HL-60 (cell line): ENCODE measurements around the gene AS3MT.

Experiments used
- POLR2AphosphoS5 ChIP-seq: IDR thresholded peaks from 2 replicates; pipeline ENCODE4 v1.6.1; 2012; ENCODE audit warnings: low read depth
- TF ChIP-seq, protein P1 (sequence below): IDR thresholded peaks from one replicate; pipeline ENCODE4 v1.5.1; 2011; ENCODE audit warnings: low read length, control low read depth, inconsistent platforms; ENCODE audit not compliant: insufficient read depth
- TF ChIP-seq, protein P2 (sequence below): IDR thresholded peaks from 2 replicates; pipeline ENCODE4 v1.6.1; 2012; ENCODE audit warnings: low read depth; ENCODE audit not compliant: insufficient replicate concordance

DNA sequence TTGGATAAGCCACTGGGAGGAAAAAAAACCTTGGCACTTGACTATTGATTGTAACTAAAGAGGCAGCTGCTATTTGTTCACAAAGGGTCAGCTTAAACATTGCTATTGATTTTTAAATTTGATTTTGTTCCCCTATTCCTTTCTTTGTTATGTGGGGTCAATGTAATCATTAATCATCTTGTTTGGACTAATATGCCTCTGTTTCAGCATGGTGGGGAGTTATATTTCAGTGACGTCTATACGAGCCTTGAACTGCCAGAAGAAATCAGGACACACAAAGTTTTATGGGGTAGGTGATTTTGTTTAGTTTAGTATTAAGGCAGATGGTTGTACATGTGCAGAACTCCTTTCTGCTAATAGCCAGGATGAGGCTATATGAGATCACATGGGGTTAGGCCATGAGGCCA, 7.5 kb downstream of the AS3MT start:
- no peak for TF ChIP-seq POLR2AphosphoS5
- TF ChIP-seq, protein P1, sequence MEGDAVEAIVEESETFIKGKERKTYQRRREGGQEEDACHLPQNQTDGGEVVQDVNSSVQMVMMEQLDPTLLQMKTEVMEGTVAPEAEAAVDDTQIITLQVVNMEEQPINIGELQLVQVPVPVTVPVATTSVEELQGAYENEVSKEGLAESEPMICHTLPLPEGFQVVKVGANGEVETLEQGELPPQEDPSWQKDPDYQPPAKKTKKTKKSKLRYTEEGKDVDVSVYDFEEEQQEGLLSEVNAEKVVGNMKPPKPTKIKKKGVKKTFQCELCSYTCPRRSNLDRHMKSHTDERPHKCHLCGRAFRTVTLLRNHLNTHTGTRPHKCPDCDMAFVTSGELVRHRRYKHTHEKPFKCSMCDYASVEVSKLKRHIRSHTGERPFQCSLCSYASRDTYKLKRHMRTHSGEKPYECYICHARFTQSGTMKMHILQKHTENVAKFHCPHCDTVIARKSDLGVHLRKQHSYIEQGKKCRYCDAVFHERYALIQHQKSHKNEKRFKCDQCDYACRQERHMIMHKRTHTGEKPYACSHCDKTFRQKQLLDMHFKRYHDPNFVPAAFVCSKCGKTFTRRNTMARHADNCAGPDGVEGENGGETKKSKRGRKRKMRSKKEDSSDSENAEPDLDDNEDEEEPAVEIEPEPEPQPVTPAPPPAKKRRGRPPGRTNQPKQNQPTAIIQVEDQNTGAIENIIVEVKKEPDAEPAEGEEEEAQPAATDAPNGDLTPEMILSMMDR: no peak
- TF ChIP-seq, protein P2, sequence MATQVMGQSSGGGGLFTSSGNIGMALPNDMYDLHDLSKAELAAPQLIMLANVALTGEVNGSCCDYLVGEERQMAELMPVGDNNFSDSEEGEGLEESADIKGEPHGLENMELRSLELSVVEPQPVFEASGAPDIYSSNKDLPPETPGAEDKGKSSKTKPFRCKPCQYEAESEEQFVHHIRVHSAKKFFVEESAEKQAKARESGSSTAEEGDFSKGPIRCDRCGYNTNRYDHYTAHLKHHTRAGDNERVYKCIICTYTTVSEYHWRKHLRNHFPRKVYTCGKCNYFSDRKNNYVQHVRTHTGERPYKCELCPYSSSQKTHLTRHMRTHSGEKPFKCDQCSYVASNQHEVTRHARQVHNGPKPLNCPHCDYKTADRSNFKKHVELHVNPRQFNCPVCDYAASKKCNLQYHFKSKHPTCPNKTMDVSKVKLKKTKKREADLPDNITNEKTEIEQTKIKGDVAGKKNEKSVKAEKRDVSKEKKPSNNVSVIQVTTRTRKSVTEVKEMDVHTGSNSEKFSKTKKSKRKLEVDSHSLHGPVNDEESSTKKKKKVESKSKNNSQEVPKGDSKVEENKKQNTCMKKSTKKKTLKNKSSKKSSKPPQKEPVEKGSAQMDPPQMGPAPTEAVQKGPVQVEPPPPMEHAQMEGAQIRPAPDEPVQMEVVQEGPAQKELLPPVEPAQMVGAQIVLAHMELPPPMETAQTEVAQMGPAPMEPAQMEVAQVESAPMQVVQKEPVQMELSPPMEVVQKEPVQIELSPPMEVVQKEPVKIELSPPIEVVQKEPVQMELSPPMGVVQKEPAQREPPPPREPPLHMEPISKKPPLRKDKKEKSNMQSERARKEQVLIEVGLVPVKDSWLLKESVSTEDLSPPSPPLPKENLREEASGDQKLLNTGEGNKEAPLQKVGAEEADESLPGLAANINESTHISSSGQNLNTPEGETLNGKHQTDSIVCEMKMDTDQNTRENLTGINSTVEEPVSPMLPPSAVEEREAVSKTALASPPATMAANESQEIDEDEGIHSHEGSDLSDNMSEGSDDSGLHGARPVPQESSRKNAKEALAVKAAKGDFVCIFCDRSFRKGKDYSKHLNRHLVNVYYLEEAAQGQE: no peak
